Fibroblast of skin of left biceps (primary cell): Measurements from ENCODE around the gene TAB3.
"Not testable (repeated sequence)": the region's sequence is repeated elsewhere in the genome, so short reads cannot be mapped to it uniquely, and the experiment has no call there.

Experiments used
- DNase-seq, 2 experiments: peaks; one replicate each; pipeline ENCODE4 v3.0.0-alpha.2; 2013; ENCODE audit warnings: low read depth in 2 of 2

The TAB3 gene

DNA sequence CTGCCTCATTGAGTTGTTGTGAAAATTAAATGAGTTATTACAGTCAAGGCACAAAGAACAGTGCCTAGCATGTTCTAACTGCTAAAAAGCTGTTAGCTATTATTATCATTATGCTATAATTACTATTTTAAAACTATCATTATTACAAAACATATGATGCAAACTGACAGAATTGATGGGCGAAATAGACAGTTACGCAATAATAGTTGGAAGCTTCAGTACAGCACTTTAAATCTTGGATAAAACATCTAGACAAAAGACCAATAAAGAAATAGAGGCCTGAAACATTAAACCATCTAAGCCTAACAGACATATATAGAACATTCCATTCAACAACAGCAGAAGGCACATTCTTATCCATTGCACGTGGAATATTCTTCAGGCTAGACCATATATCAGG is 73.0 kb downstream of the TAB3 start:
- no peak for DNase-seq

- DNase-seq, result no peak
Observed at GRCh38 chrX:30814978-30815377, 74.1 kb downstream of the TAB3 start.

- no peak for DNase-seq
Observed at GRCh38 chrX:30812326-30812725, 76.7 kb downstream of the TAB3 start.

GRCh38 chrX:30806187-30806728 is 82.8 kb downstream of the TAB3 start:
- DNase-seq, result no peak

DNA sequence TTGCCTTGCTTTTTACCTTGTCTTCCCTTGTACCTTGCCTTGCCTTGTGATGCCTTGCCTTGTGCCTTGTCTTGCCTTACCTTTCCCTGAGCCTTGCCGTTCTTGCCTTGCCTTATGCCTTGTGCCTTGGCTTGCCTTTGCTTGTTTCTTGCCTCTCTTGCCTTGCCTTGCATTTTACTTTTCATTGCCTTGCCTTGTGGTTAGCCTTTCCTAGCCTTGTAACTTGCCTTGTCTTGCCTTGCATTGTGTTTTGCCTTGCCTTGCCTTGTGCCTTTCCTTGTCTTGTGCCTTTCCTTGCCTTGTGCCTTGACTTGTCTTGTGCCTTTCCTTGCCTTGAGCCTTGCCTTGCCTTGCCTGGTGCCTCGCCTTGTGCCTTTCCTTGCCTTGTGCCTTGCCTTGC is 84.6 kb downstream of the TAB3 start:
- DNase-seq, result no peak

DNA sequence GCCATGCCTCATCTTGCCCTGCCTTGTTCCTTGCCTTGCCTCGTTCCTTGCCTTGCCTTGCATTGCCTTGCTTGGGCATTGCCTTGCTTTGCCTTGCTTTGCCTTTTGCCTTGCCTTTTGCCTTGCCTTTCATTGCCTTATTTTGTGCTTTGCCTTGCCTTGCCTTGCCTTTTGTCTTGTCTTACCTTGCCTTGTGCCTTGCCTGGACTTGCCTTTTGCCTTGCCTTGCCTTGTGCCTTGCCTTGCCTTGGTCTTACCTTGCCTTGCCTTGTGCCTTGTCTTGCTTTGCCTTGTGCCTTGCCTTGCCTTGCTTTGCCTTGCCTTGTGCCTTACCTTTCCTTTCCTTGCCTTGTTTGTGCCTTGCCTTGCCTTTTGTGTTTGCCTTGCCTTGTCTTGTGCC is 88.2 kb downstream of the TAB3 start:
- DNase-seq, result no peak

DNA sequence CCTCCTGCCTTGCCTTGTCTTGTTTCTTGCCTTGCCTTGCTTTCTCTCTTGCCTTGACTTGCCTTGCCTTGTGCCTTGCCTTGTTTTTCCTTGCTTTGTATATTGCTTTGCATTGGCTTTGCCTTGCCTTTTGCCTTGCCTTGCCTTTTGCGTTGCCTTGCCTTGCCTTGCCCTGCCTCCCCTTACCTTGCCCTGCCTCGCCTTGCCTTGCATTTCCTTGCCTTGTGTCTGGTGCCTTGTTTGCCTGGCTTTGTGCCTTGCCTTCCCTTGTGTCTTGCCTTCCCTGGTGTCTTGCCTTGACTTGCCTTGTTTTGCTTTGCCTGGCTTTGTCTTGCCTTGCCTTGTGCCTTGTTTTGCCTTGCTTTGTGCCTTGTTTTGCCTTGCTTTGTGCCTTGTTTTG is 89.7 kb downstream of the TAB3 start:
- DNase-seq, result no peak

GRCh38 chrX:30798810-30799209 is 90.2 kb downstream of the TAB3 start:
- DNase-seq, result no peak

DNA sequence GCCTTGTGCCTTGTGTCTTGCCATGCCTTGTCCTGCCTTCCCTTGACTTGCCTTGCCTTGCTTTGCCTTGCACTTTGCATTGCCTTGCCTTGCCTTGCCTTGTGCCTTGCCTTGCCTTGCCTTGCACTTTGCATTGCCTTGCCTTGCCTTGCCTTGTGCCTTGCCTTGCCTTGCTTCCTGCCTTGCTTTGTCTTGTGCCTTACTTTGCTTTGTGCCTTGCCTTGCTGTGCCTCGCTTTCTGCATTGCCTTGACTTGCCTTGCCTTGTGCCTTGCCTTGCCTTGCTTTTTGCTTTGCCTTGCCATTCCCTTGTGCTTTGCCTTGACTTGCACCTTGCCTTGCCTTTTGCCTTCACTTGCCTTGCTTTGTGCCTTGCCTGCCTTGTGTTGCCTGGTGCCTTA is 91.8 kb downstream of the TAB3 start:
- not testable (repeated sequence) for DNase-seq

- DNase-seq, result no peak
Observed at GRCh38 chrX:30795981-30796958, 92.8 kb downstream of the TAB3 start.

GRCh38 chrX:30794497-30794896 is 94.6 kb downstream of the TAB3 start:
- DNase-seq, result no peak

GRCh38 chrX:30793767-30794103 is 95.3 kb downstream of the TAB3 start:
- DNase-seq, result no peak

DNA sequence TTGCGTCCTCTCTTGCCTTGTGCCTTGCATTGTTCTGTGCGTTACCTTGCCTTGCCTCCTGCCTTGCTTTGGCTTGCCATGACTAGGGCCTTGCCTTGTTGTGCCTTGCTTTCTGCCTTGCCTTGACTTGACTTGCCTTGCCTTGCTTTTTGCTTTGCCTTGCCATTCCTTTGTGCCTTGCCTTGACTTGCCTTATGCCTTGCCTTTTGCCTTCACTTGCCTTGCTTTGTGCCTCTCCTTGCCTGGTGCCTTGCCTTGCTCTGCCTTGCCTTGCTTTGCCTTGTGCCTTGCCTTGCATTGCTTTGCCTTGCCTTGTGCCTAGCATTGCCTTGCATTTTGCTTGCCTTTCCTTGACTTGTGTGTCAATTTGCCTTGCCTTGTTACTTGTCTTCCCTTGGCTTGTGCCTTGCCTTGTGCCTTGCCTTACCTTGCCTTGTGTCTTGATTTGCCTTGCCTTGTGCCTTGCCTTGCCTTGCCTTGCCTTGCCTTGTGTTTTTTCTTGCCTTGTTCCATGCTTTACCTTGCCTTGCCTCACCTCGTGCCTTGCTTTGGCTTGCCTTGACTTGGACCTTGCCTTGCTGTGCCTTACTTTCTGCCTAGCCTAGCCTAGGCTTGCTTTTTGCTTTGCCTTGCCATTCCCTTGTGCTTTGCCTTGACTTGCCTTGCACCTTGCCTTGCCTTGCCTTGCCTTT is 95.8 kb downstream of the TAB3 start:
- DNase-seq, result no peak

- no peak for DNase-seq
Observed at GRCh38 chrX:30791296-30792278, 97.5 kb downstream of the TAB3 start.

DNA sequence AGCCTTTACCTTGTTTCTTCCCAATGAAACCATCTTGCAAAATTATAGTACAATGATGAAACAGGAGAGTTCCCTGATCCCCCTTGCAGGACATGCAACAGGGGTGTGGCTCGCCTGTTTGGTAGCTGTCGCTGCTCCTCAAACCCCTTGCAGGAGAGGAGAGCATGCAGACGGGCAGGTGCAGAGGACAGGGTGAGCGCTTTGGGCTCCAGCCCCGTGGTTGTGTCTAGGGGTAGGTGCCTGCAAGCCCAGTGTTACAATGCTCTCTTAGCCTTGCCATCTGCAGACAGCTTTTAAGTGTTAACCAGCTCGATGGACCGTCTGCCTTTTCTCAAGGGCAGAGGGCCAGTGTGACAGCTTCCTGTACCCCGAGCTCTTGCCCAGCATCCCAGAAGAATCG is 102.0 kb downstream of the TAB3 start:
- DNase-seq, result no peak

DNA sequence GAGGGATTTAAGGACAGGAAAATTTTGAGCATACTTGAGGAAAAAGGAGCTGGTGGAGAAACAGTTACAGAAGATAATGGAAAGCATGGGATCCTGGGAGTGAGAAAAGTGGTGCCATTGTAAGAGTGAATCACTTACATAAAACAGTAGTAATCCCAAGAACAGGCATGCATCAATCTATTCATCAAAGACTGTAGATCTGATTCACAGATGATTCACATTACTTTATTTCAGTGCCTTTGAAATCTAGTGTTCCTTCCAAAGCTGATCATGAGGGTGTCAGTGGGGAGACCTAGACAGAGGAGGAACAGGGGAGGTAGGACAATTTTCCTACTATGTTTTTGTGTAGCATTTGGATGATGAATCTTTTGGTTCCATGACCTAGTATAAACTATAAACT is 102.7 kb downstream of the TAB3 start:
- DNase-seq, result no peak

DNA sequence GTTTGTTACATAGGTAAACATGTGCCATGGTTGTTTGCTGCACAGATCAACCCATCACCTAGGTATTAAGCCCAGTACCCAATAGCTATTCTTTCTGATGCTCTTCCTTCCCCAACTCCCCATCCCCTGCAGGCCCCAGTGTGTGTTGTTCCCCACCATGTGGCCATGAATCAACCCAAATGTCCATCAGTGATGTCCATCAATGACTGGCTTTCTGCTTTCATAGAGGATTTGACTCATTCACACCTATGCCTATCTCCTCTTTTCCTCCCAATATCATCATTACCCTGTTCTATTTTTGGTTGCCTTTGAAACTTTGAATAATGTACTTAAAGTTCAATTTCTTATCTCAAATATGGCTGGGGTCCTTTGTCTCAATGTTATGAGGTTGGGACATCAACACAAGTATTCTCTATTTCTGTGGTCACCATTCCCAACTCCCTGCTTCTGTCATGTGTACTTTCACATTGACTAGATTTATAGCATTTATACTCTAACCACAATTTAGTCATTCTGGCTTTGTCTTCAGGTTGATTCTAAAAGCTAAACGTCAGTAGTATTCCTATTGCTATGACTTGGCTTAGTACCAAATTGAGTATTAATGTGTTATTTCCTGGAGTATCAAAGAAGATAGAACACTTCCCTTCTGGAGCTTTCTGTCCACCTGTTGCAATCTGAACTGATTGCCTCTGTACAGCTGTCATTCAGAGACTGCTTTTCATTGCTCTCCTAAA is 107.2 kb downstream of the TAB3 start:
- DNase-seq, result no peak

DNA sequence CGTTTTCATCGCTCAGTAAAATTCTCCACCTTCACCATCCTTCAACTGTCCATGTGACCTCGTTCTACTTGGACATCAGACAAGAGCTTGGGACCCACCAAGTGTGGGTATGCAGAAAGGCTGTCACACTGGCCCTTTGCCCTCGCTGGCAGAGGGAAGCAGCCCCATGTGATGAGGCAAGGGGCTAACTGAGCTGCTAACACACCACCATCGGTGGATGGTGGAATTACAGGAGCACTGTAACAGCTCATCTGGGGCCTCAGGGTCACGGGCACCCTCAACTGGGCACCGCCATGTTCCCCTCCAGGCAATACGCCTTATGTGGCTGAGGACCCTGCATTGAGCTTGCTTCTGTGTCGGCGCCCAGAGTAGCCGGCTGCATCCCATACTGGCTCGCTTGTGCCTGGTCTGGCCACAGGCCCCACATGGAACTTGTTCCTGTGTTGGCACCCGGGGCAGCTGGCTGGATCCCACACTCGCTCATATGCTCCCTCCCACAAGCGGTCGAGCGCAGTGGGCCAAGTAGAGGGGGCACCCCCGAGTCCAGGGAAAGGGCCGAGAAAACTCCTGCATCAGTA is 109.5 kb downstream of the TAB3 start:
- DNase-seq, result no peak

GRCh38 chrX:30777575-30777974 is 111.5 kb downstream of the TAB3 start:
- DNase-seq, result no peak
